NCI-H1436 treated with DMSO at 0.1 percent for 48 hours (cell line): ENCODE data around the gene FBXL4.

ENCODE experiments used
- DNase-seq: peaks from one replicate; lab custom pipeline; 2025; lab: John Stamatoyannopoulos, UW

Gene FBXL4

GRCh38 chr6:98880486-98880885 is 67.3 kb downstream of the FBXL4 start:
- peak; percentile 27 for DNase-seq

- no peak for DNase-seq
Measured at GRCh38 chr6:98877250-98877649, 70.5 kb downstream of the FBXL4 start.

GRCh38 chr6:98875375-98875774 is 72.4 kb downstream of the FBXL4 start:
- no peak for DNase-seq

- no peak for DNase-seq
Measured at GRCh38 chr6:98871821-98872220, 75.9 kb downstream of the FBXL4 start.

- DNase-seq = no peak
Measured at GRCh38 chr6:98871057-98871456, 76.7 kb downstream of the FBXL4 start.

- DNase-seq = no peak
Measured at GRCh38 chr6:98864497-98864896, 83.2 kb downstream of the FBXL4 start.

- no peak for DNase-seq
Measured at GRCh38 chr6:98848539-98849242, 99.1 kb downstream of the FBXL4 start.

- no peak for DNase-seq
Measured at GRCh38 chr6:98847779-98848538, 99.8 kb downstream of the FBXL4 start.

GRCh38 chr6:98847416-98847778 is 100.3 kb downstream of the FBXL4 start:
- DNase-seq = no peak

GRCh38 chr6:98846021-98846380 is 101.7 kb downstream of the FBXL4 start:
- DNase-seq = no peak

GRCh38 chr6:98845211-98846020 is 102.3 kb downstream of the FBXL4 start:
- peak; percentile 35 for DNase-seq

- no peak for DNase-seq
Measured at GRCh38 chr6:98844244-98845210, 103.2 kb downstream of the FBXL4 start.

GRCh38 chr6:98843271-98844243 is 104.2 kb downstream of the FBXL4 start:
- no peak for DNase-seq

- DNase-seq = no peak
Measured at GRCh38 chr6:98842342-98843180, 105.2 kb downstream of the FBXL4 start.

GRCh38 chr6:98841621-98842341 is 106.0 kb downstream of the FBXL4 start:
- DNase-seq = no peak

- DNase-seq = no peak
Measured at GRCh38 chr6:98840996-98841513, 106.7 kb downstream of the FBXL4 start.

GRCh38 chr6:98840385-98840784 is 107.4 kb downstream of the FBXL4 start:
- DNase-seq = no peak

GRCh38 chr6:98839781-98840361 is 107.9 kb downstream of the FBXL4 start:
- DNase-seq = no peak
